Measurements from ENCODE around the gene MSANTD2.

The MSANTD2 gene

DNA sequence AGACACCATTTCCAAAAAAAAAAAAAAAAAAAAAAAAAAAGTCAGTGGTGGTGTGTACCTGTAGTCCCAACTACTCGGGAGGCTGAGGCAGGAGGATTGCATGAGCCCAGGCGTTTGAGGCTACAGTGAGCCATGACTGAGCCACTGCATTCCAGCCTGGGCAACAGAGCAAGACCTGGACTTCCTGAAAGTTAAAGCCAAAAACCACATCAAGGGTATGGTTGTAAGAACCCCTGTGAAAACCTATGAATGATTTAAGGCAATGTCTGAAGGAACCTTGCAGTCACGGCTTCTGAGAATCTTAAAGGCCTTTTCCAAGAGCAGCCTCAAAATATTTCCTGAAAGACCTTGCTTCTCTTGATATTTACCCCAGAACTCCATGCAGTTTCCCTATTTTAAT, 30.5 kb upstream of the MSANTD2 start:
- H3K4me3 ChIP-seq (ENCODE audit: low read length): no peak overlapping the region
- H3K79me2 ChIP-seq (ENCODE audit: low read length): no peaks in the 10 kb centered on the region
- H3K27ac ChIP-seq (ENCODE audit: low read length): no peak overlapping the region
- no peak overlapping the region for H2AFZ ChIP-seq (ENCODE audit: low read depth, low read length)
- H3K9ac ChIP-seq (ENCODE audit: low read length): no peak overlapping the region
- H4K20me1 ChIP-seq (ENCODE audit: insufficient read depth, low read length): no peaks in the 10 kb centered on the region
- H3K9me3 ChIP-seq (ENCODE audit: insufficient read depth, low read length): no peaks in the 10 kb centered on the region
- no peak overlapping the region for H3K4me2 ChIP-seq (ENCODE audit: low read length)
- peaks cover 14% of the 10 kb centered on the region for H3K27me3 ChIP-seq (ENCODE audit: low read depth, low read length)
- H3K36me3 ChIP-seq (replicated peaks; ENCODE audit: low read depth, low read length): no peaks in the 10 kb centered on the region
- no peaks in the 10 kb centered on the region for H3K4me1 ChIP-seq (ENCODE audit: low read length)
- TF ChIP-seq EZH2phosphoT487 (IDR thresholded peaks at IDR 0.05; ENCODE audit: low read depth) (no peak), CTCF (IDR thresholded peaks at IDR 0.05; ENCODE audit: low read depth, low read length) (no peak)

- Histone ChIP-seq H3K4me2 (ENCODE audit: low read length) (no peak overlapping the region), H3K27ac (ENCODE audit: low read length) (no peak overlapping the region), H3K4me3 (ENCODE audit: low read length) (no peak overlapping the region), H3K9me3 (ENCODE audit: insufficient read depth, low read length) (no peaks in the 10 kb centered on the region), H4K20me1 (ENCODE audit: insufficient read depth, low read length) (no peaks in the 10 kb centered on the region), H3K27me3 (ENCODE audit: low read depth, low read length) (peaks cover 14% of the 10 kb centered on the region), H3K4me1 (ENCODE audit: low read length) (no peaks in the 10 kb centered on the region), H3K36me3 (replicated peaks; ENCODE audit: low read depth, low read length) (no peaks in the 10 kb centered on the region), H3K9ac (ENCODE audit: low read length) (no peak overlapping the region), H2AFZ (ENCODE audit: low read depth, low read length) (no peak overlapping the region), H3K79me2 (ENCODE audit: low read length) (no peaks in the 10 kb centered on the region)
- TF ChIP-seq CTCF (IDR thresholded peaks at IDR 0.05; ENCODE audit: low read depth, low read length) (no peak), EZH2phosphoT487 (IDR thresholded peaks at IDR 0.05; ENCODE audit: low read depth) (no peak)
Observed at GRCh38 chr11:124829986-124830385, 29.8 kb upstream of the MSANTD2 start.

GRCh38 chr11:124825876-124826275, 25.7 kb upstream of the MSANTD2 start:
- TF ChIP-seq CTCF (IDR thresholded peaks at IDR 0.05; ENCODE audit: low read depth, low read length): no peak
- no peak for TF ChIP-seq EZH2phosphoT487 (IDR thresholded peaks at IDR 0.05; ENCODE audit: low read depth)
- 0 out of 2 replicates have a peak, but pooled peaks cover 6% of the 10 kb centered on the region for H3K4me1 ChIP-seq (ENCODE audit: low read length)
- H4K20me1 ChIP-seq (ENCODE audit: insufficient read depth, low read length): no peaks in the 10 kb centered on the region
- no peak overlapping the region for H3K27ac ChIP-seq (ENCODE audit: low read length)
- H3K9me3 ChIP-seq (ENCODE audit: insufficient read depth, low read length): no peaks in the 10 kb centered on the region
- no peak overlapping the region for H3K4me2 ChIP-seq (ENCODE audit: low read length)
- no peak overlapping the region for H2AFZ ChIP-seq (ENCODE audit: low read depth, low read length)
- H3K9ac ChIP-seq (ENCODE audit: low read length): no peak overlapping the region
- no peaks in the 10 kb centered on the region for H3K36me3 ChIP-seq (replicated peaks; ENCODE audit: low read depth, low read length)
- no peak overlapping the region for H3K4me3 ChIP-seq (ENCODE audit: low read length)
- H3K79me2 ChIP-seq (ENCODE audit: low read length): no peaks in the 10 kb centered on the region
- peaks cover 16% of the 10 kb centered on the region; the same call in 1 of the 2 replicates for H3K27me3 ChIP-seq (ENCODE audit: low read depth, low read length)

DNA sequence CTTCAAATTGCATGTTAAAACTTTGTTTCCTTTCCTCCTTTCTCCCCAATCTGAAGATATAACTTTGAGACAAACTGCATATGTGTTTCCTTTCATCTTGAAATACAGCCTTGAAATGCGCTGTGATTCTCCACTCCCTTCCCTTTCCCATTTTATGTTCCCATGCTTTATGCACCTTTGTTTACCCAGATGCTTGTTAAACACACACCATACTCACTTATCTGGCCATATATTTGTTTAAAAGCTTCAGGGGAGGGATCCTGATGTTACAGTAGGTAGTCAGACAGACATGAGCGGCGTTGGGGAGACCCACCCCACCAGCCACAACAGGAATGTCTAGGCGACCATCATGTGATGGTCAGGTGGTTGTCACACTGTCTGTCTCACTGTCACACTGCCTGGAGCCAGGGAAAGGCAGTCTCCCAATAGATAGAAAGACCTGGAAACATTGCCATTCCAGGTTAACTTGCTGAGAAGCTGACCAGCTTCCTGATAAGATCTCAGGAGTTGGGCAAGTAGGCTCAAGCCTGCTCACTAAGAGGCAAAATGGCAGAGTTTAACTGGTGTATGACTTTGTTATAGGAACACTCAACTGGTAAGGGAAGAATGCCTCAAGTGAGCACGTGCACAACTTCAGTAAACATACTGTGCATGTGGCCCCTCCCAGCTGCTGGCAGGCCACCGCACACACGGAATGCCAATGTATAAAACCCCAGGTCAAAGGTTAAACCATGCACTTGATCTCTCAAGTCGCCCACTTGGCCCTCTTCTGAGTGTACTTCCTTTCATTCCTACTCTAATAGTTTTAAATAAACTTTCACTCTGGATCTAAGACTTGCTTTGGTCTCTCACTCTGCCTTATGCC, 23.5 kb upstream of the MSANTD2 start:
- Histone ChIP-seq H3K4me3 (ENCODE audit: low read length) (no peak overlapping the region), H3K9me3 (ENCODE audit: insufficient read depth, low read length) (no peaks in the 10 kb centered on the region), H3K79me2 (ENCODE audit: low read length) (no peaks in the 10 kb centered on the region), H3K27me3 (ENCODE audit: low read depth, low read length) (peaks cover 26% of the 10 kb centered on the region; the same call in 1 of the 2 replicates), H3K27ac (ENCODE audit: low read length) (no peak overlapping the region), H3K4me1 (ENCODE audit: low read length) (0 out of 2 replicates have a peak, but pooled peaks cover 6% of the 10 kb centered on the region), H3K4me2 (ENCODE audit: low read length) (no peak overlapping the region), H3K9ac (ENCODE audit: low read length) (no peak overlapping the region), H4K20me1 (ENCODE audit: insufficient read depth, low read length) (no peaks in the 10 kb centered on the region), H2AFZ (ENCODE audit: low read depth, low read length) (no peak overlapping the region), H3K36me3 (replicated peaks; ENCODE audit: low read depth, low read length) (no peaks in the 10 kb centered on the region)
- TF ChIP-seq CTCF (IDR thresholded peaks at IDR 0.05; ENCODE audit: low read depth, low read length) (no peak), EZH2phosphoT487 (IDR thresholded peaks at IDR 0.05; ENCODE audit: low read depth) (no peak)
